ENCODE data around the gene DNAH5. TPM values are rescaled to one million over a fixed set of nuclear protein-coding genes. Genes with fewer than 3 reads are reported as not detected.

DNAH5 gene
- total RNA-seq, 4 donors from 2014 or later, result 1.3 to 3.4 (median 2.7) TPM

- H3K27ac ChIP-seq, result no peak overlapping the region
- no peak overlapping the region for H3K4me3 ChIP-seq (replicated peaks in 1 of 3)
- no peaks in the 10 kb centered on the region for H3K4me1 ChIP-seq
- H3K9me3 ChIP-seq, result no peaks in the 10 kb centered on the region
- no peaks in the 10 kb centered on the region for H3K27me3 ChIP-seq
- DNase-seq, result no peak
- H3K36me3 ChIP-seq, result no peaks in the 10 kb centered on the region
- intact Hi-C loops (cut with DNase I), result no loop called here
- WGBS, 2 donors, result 77 to 88% methylated on average over 4 of the region's 4 CpGs
- TF ChIP-seq CTCF (IDR thresholded peaks at IDR 0.05), result no peak
These were observed 84.3 kb downstream of the DNAH5 start for GRCh38 chr5:13860146-13860545.

GRCh38 chr5:13859270-13860065 lies 85.0 kb downstream of the DNAH5 start:
- Histone ChIP-seq H3K4me1 (no peaks in the 10 kb centered on the region), H3K27ac (no peak overlapping the region), H3K4me3 (replicated peaks in 1 of 3) (no peak overlapping the region), H3K36me3 (no peaks in the 10 kb centered on the region), H3K9me3 (no peaks in the 10 kb centered on the region), H3K27me3 (no peaks in the 10 kb centered on the region)
- WGBS, 2 donors, result 65 to 68% methylated on average over 5 of the region's 5 CpGs
- no peak for DNase-seq
- TF ChIP-seq CTCF (IDR thresholded peaks at IDR 0.05) (no peak), POLR2A (IDR thresholded peaks at IDR 0.05) (no peak)
- intact Hi-C loops (cut with DNase I), result no loop called here

- DNase-seq, result no peak
- no peaks in the 10 kb centered on the region for H3K27me3 ChIP-seq
- no peak overlapping the region for H3K4me3 ChIP-seq (replicated peaks in 1 of 3)
- no peaks in the 10 kb centered on the region for H3K9me3 ChIP-seq
- no peak for TF ChIP-seq CTCF (IDR thresholded peaks at IDR 0.05)
- no peak for TF ChIP-seq POLR2A (IDR thresholded peaks at IDR 0.05)
- intact Hi-C loops (cut with DNase I), result no loop called here
- WGBS, 2 donors, result 75 to 80% methylated on average over 6 of the region's 6 CpGs
- H3K27ac ChIP-seq, result no peak overlapping the region
- H3K36me3 ChIP-seq, result no peaks in the 10 kb centered on the region
- no peaks in the 10 kb centered on the region for H3K4me1 ChIP-seq
These were observed 101.2 kb downstream of the DNAH5 start for GRCh38 chr5:13843175-13843846.

- Histone ChIP-seq H3K27me3 (no peaks in the 10 kb centered on the region), H3K27ac (no peak overlapping the region), H3K4me3 (replicated peaks in 1 of 3) (no peak overlapping the region), H3K9me3 (no peaks in the 10 kb centered on the region), H3K4me1 (no peaks in the 10 kb centered on the region), H3K36me3 (no peaks in the 10 kb centered on the region)
- 73 to 74% methylated on average over 3 of the region's 3 CpGs for WGBS, 2 donors
- intact Hi-C loops (cut with DNase I), result no loop called here
- TF ChIP-seq CTCF (IDR thresholded peaks at IDR 0.05) (no peak), POLR2A (IDR thresholded peaks at IDR 0.05) (no peak)
- DNase-seq, result no peak
These were observed 111.0 kb downstream of the DNAH5 start for GRCh38 chr5:13833440-13833839.

GRCh38 chr5:13831351-13831750 lies 113.1 kb downstream of the DNAH5 start:
- no peak overlapping the region for H3K27ac ChIP-seq
- WGBS, 2 donors, result 42% methylated on average over 3 of the region's 3 CpGs
- TF ChIP-seq POLR2A (IDR thresholded peaks at IDR 0.05), result no peak
- no peaks in the 10 kb centered on the region for H3K4me1 ChIP-seq
- intact Hi-C loops (cut with DNase I), result no loop called here
- no peak for DNase-seq
- no peaks in the 10 kb centered on the region for H3K27me3 ChIP-seq
- no peak overlapping the region for H3K4me3 ChIP-seq (replicated peaks in 1 of 3)
- H3K9me3 ChIP-seq, result no peaks in the 10 kb centered on the region
- H3K36me3 ChIP-seq, result no peaks in the 10 kb centered on the region
